ENCODE measurements around the gene HDGFL2.

- TF ChIP-seq CTCF (IDR thresholded peaks at IDR 0.05; ENCODE audit: insufficient read depth, low read depth, low read length) (no peak), EZH2 (IDR thresholded peaks at IDR 0.05; ENCODE audit: insufficient read depth, low read length) (no peak)
Measured at GRCh38 chr19:4483385-4483784, 11.3 kb downstream of the HDGFL2 start.
